Muscle of arm (tissue), 12 donors: ENCODE measurements around the gene NPC1. TPM values are rescaled to one million over a fixed set of nuclear protein-coding genes. Genes with fewer than 3 reads are reported as not detected.
"Not testable (repeated sequence)": the region's sequence is repeated elsewhere in the genome, so short reads cannot be mapped to it uniquely, and the experiment has no call there.

ENCODE experiments used
- DNase-seq: peaks from one replicate; pipeline ENCODE4 v3.0.0-alpha.2; 2013
- polyA plus RNA-seq, 12 donors: library from polyadenylated mRNA; unstranded; fragments of 120-200 nt; gene quantifications; one replicate each; pipeline ENCODE4 v1.2.1, GENCODE V29; 2013; ENCODE audit not compliant: insufficient read length in 12 of 12

NPC1 gene
- polyA plus RNA-seq, 12 donors: 17.6 to 31.4 (median 27.0) TPM; not detected in 1

DNA sequence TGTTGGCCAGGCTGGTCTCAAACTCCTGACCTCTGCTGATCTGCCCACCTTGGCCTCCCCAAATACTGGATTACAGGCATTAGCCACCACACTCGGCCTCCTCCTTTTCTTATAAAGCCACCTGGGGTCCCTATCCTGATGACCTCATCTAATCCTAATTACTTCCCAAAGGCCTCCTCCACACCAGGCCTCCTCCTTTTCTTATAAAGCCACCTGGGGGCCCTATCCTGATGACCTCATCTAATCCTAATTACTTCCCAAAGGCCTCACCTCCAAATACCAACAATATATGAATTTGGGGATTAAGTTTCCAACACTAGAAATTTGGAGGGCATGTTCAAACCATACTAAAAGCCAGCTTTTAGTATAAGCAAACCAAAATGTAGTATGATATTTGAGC lies 92.7 kb downstream of the NPC1 start:
- DNase-seq: no peak

DNA sequence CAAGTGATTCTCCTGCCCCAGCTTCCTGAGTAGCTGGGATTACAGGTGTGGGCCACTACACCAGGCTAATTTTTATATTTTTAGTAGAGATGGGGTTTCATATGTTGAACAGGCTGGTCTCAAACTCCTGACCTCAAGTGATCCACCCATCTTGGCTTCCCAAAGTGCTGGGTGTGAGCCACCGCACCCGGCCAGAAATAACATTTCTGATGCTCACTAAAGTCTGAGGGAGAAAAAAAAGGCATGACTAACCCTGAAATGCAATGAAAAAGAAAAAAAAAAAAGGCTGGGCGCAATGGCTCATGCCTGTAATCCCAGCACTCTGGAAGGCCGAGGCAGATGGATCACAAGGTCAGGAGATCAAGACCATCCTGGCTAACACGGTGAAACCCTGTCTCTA lies 96.7 kb downstream of the NPC1 start:
- not testable (repeated sequence) for DNase-seq

DNA sequence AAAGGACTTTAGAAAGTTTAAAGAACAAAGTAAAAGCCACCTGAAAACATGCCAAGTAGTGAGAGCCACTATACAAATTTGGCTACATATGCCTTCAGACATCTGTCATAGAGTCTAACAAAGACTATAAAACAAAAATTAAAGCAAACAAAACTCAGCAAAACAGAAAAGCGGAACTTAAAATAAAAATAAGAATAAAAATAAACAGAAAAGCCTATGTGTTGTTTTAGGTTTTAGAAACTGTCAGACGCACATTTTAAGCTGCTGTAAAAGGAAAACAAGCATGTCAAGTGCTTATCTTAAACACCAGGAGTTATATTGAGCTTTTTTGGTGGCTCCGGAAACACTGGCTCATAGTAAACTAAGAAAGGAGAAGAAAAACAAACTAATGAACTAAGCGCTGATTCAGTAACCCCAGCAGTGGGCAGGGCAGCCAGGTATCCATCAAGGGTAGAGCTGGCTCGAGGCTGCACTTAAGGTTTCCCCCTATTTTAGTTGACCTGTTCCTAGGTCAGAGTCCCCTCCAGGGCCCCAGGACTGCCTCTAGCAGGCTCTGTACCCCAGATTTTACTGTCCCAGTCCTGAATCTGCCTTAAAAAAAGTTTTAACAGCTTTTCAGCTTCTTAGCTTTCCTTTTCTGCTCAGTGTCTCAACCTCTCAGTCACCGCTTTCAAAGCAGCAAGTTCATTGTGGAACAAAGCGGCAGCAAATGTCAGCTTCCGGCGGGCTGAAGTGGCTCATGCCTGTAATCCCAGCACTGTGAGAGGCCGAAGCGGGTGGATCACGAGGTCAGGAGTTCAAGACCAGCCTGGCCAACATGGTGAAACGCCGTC lies 98.4 kb downstream of the NPC1 start:
- DNase-seq: no peak

DNA sequence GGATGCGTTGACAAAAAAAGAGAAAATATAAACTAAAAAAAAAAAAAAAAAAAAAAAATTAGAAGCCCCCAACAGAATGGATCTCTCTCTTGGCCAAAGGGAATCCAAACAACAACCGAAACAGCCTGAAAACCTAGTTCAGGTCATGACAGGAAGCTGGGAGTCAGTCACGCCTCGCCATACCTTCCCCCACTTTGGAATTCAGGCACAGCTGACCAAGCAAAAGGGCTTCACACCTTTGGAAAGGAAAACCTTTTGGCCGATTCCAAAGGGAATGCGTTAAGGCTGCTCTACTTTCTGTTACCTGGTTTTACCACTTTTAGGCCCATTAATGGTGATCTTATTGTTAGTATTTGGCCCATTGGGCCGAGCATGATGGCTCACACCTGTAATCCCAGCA lies 100.9 kb downstream of the NPC1 start:
- no peak for DNase-seq

DNA sequence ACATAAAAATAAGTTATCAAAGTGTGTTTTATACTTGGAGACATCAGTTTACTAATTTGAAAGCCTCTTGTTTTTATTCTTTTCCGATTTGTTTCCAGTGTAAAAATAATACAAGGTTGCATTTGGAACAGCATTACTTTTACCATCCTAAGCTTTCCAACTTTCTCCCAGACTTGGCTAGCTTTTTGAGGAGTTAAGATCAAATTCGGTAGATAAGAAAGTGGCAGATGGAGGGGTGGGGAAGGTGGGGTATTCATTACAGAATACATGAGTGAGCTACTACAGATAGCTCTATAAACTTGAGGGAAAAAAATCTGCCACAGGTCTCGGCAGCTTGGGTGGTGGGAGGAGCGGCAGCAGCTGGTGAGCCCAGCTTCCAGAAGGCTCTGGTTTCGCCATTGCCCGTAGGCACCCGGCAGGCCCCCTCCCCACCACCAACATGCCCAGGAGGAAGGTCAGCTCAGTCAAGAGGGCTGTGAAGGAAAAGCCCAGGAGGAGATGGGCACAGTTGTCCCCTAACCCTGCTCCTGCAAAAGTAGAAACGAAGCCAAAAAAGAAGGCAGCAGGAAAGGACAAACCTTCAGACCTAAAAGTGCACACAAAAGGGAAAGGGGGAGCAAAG lies 101.6 kb downstream of the NPC1 start:
- no peak for DNase-seq

Other genes starting within 250 kb of the NPC1 start
- gene RIOK3, start 133.2 kb downstream of the NPC1 start, polyA plus RNA-seq: 10 to 100 TPM in 11 of 12 donors, not detected in 1; 61.9 to 97.9 (median 84.0) TPM
- 10 to 100 TPM in 11 of 12 donors, not detected in 1; 12.0 to 20.4 (median 15.3) TPM for gene RMC1, start 83.0 kb downstream of the NPC1 start, polyA plus RNA-seq
- 10 to 100 TPM in 1 of 12 donors, 1 to 10 TPM in 10, not detected in 1; 2.9 to 13.1 (median 4.7) TPM for gene ANKRD29, start 76.4 kb upstream of the NPC1 start, polyA plus RNA-seq
- 10 to 100 TPM in 2 of 12 donors, 1 to 10 TPM in 9, not detected in 1; 2.0 to 42.2 (median 3.8) TPM for gene LAMA3, start 102.9 kb upstream of the NPC1 start, polyA plus RNA-seq